HepG2 (cell line): ENCODE results near the gene TBC1D24. TPM values are rescaled to one million over a fixed set of nuclear protein-coding genes. Genes with fewer than 3 reads are reported as not detected.

ENCODE experiments used
- ARNTL ChIP-seq: sonication (generic); formaldehyde crosslinking; IDR thresholded peaks from 2 replicates; pipeline ENCODE4 v1.4.0; 2020; ENCODE audit warnings: mild to moderate bottlenecking, missing genetic modification reagents
- HNF4A ChIP-seq: sonication (generic); formaldehyde crosslinking; IDR thresholded peaks from 2 replicates; pipeline ENCODE4 v1.4.0; 2020; ENCODE audit warnings: missing genetic modification reagents
- NR2C2 ChIP-seq: sonication (generic); formaldehyde crosslinking; IDR thresholded peaks from 2 replicates; pipeline ENCODE4 v1.4.0; 2020; ENCODE audit warnings: missing genetic modification reagents, mild to moderate bottlenecking, moderate library complexity, borderline replicate concordance
- NR2F6 ChIP-seq, 2 experiments: IDR thresholded peaks; 2 replicates each; pipeline ENCODE4 v1.6.1; 2016; ENCODE audit warnings: antibody characterized with exemption in 1 of 2, mild to moderate bottlenecking in 1 of 2
- PAXIP1 ChIP-seq: sonication (generic); formaldehyde crosslinking; conservative IDR thresholded peaks from 2 replicates; pipeline ENCODE4 v1.4.0; 2020; ENCODE audit warnings: mild to moderate bottlenecking, missing genetic modification reagents, moderate library complexity
- PITX1 ChIP-seq: sonication (generic); formaldehyde crosslinking; IDR thresholded peaks from 2 replicates; pipeline ENCODE4 v1.5.1; 2020; ENCODE audit warnings: mild to moderate bottlenecking, missing genetic modification reagents
- POGK ChIP-seq: sonication (generic); formaldehyde crosslinking; conservative IDR thresholded peaks from 2 replicates; pipeline ENCODE4 v1.8.0; 2022; ENCODE audit warnings: mild to moderate bottlenecking, moderate library complexity, missing genetic modification reagents
- POLR2A ChIP-seq, 2 experiments: IDR thresholded peaks; 2 replicates each; pipeline ENCODE4 v1.6.1; 2011; ENCODE audit warnings: low read depth in 2 of 2, low read length in 2 of 2, mild to moderate bottlenecking in 1 of 2, moderate library complexity in 1 of 2; ENCODE audit not compliant: insufficient read depth in 1 of 2
- RBFOX2 ChIP-seq: fragments of 200-400 bp; formaldehyde crosslinking; IDR thresholded peaks from 2 replicates; pipeline ENCODE4 v1.6.1; 2017; ENCODE audit warnings: low read depth, mild to moderate bottlenecking, low read length
- REL ChIP-seq: sonication (generic); formaldehyde crosslinking; conservative IDR thresholded peaks from 2 replicates; pipeline ENCODE4 v1.8.0; 2022; ENCODE audit warnings: mild to moderate bottlenecking, missing genetic modification reagents, moderate library complexity
- SOX6 ChIP-seq, 2 experiments: fragments of 450-650 bp in 1 of 2; sonication (generic) in 1 of 2; formaldehyde crosslinking in 1 of 2; IDR thresholded peaks; 2 replicates each; pipeline versions ENCODE4 v1.4.0 to v1.6.1; 2017 to 2020; ENCODE audit warnings: antibody characterized with exemption in 1 of 2, mild to moderate bottlenecking in 1 of 2, missing genetic modification reagents in 1 of 2
- UBTF ChIP-seq: sonication (generic); formaldehyde crosslinking; IDR thresholded peaks from 2 replicates; pipeline ENCODE4 v1.4.0; 2020; ENCODE audit warnings: mild to moderate bottlenecking, missing genetic modification reagents
- ZNF280B ChIP-seq: sonication (generic); formaldehyde crosslinking; IDR thresholded peaks from 2 replicates; pipeline ENCODE4 v1.5.0; 2020; ENCODE audit warnings: missing genetic modification reagents, mild to moderate bottlenecking, borderline replicate concordance
- polyA plus RNA-seq, 8 experiments: library from polyadenylated mRNA; depleted of rRNA in 3 of 8; stranded (reverse) in 7 of 8; unstranded in 1 of 8; fragments of >200 nt; fragmentation: Illumina TruSeq in 4 of 8; extraction: Trizol in 4 of 8; gene quantifications; 2 replicates each; pipeline versions ENCODE4 v1.2.1 to v1.2.3, GENCODE V29; 2011 to 2016; ENCODE audit warnings: low read depth in 4 of 8, missing spikeins in 1 of 8, mixed read lengths in 1 of 8; ENCODE audit not compliant: insufficient read depth in 1 of 8
- total RNA-seq, 5 experiments: library from RNA; depleted of rRNA; stranded (reverse); fragments of >200 nt; fragmentation: Illumina TruSeq; extraction: Trizol; gene quantifications; 2 replicates each; pipeline ENCODE4 v1.2.3, GENCODE V29; 2016; ENCODE audit warnings: low read depth in 1 of 5

Gene TBC1D24
- total and polyA plus RNA-seq, 2 of the 13 experiments (the other 11 are each of a cell fraction or from before 2014, with no cell fraction given) = 7.7 to 13.7 TPM

GRCh38 chr16:2527071-2527783 lies 52.3 kb downstream of the TBC1D24 start (continued):
- TF ChIP-seq POLR2A (IDR thresholded peaks at IDR 0.05; ENCODE audit: insufficient read depth in 1 of 2, low read depth in 2 of 2, low read length in 2 of 2) (peak in 1 of 2 experiments; percentile 40; a peak in 1 of 4 replicates), RBFOX2 (peak; percentile 51; the same call in 1 of the 2 replicates), POGK (CRISPR knock-in tag) (no peak), HNF4A (CRISPR knock-in tag) (peak; percentile 60; the same call in 1 of the 2 replicates), NR2C2 (CRISPR knock-in tag) (peak; percentile 84), ZNF280B (CRISPR knock-in tag) (0 out of 2 replicates have a peak, but pooled peaks have one; percentile 20), UBTF (CRISPR knock-in tag) (peak; percentile 23; the same call in 1 of the 2 replicates), ARNTL (0 out of 2 replicates have a peak, but pooled peaks have one; percentile 26), PAXIP1 (CRISPR knock-in tag) (peak; percentile 44; the same call in 1 of the 2 replicates), NR2F6 (IDR thresholded peaks at IDR 0.05) (peak; percentile 40; the same call in 1 of the 2 replicates), NR2F6 (CRISPR knock-in tag; IDR thresholded peaks at IDR 0.05) (no peak), PITX1 (CRISPR knock-in tag) (peak; percentile 24; the same call in 1 of the 2 replicates), REL (no peak), SOX6 (IDR thresholded peaks at IDR 0.05) (no peak), SOX6 (CRISPR knock-in tag; IDR thresholded peaks at IDR 0.05) (0 out of 2 replicates have a peak, but pooled peaks have one; percentile 15)
- TF ChIP-seq, all 625 proteins: peak for 19
